Sigmoid colon (tissue), 7 donors: ENCODE results near the gene GFER. TPM values are rescaled to one million over a fixed set of nuclear protein-coding genes. Genes with fewer than 3 reads are reported as not detected.
A peak's percentile ranks its signal among the peaks of the same experiment; 100 is the strongest.

Experiments used
- DNase-seq: peaks from one replicate; pipeline ENCODE4 v3.0.0-alpha.2; 2019
- H3K27ac ChIP-seq, 4 donors: fragments of 200-600 bp; sonication (generic); one replicate each; pipeline ENCODE4 v1.5.1; 2016 to 2019; ENCODE audit warnings: mild to moderate bottlenecking in 1 of 4
- H3K27me3 ChIP-seq, 3 donors: fragments of 200-600 bp; sonication (generic); one replicate each; pipeline ENCODE4 v1.5.1; 2019; ENCODE audit warnings: mild to moderate bottlenecking in 1 of 3
- H3K36me3 ChIP-seq, 4 donors: fragments of 200-600 bp; sonication (generic); one replicate each; pipeline ENCODE4 v1.5.1; 2016 to 2019
- H3K4me1 ChIP-seq, 4 donors: fragments of 200-600 bp; sonication (generic); one replicate each; pipeline ENCODE4 v1.5.1; 2017 to 2019
- H3K4me3 ChIP-seq, 4 donors: fragments of 200-600 bp; sonication (generic); one replicate each; pipeline ENCODE4 v1.5.1; 2017 to 2019; ENCODE audit warnings: mild to moderate bottlenecking in 2 of 4, moderate library complexity in 1 of 4
- H3K9me3 ChIP-seq, 4 donors: fragments of 200-600 bp in 3 of 4; sonication (generic) in 3 of 4; one replicate each; pipeline versions ENCODE4 v1.5.1 to v1.6.1; 2013 to 2019
- EP300 ChIP-seq, 4 donors: sonication (generic); formaldehyde crosslinking; IDR thresholded peaks; one replicate each; pipeline ENCODE4 v1.6.1; 2017; ENCODE audit warnings: antibody characterized with exemption in 4 of 4
- POLR2A ChIP-seq, 2 donors: fragments of 450-650 bp; IDR thresholded peaks; one replicate each; pipeline ENCODE4 v1.6.1; 2016; ENCODE audit warnings: antibody characterized with exemption in 2 of 2, mild to moderate bottlenecking in 2 of 2, moderate library complexity in 2 of 2
- POLR2AphosphoS5 ChIP-seq, 4 donors: sonication (generic); formaldehyde crosslinking; IDR thresholded peaks; one replicate each; pipeline ENCODE4 v1.6.1; 2017; ENCODE audit warnings: antibody characterized with exemption in 4 of 4
- WGBS, 2 donors: extraction: QIAGEN DNeasy Blood & Tissue Kit; methylation state at CpG; one replicate each; pipeline ENCODE4 v1.1.7; 2013; 5-methylcytosine and 5-hydroxymethylcytosine counted together
- intact Hi-C: fragments of 100-400 bp; cut with DNase I; formaldehyde crosslinking; loops from one replicate; pipeline ENCODE4 v1.15.1; 2023
- polyA plus RNA-seq, 3 donors: library from polyadenylated mRNA; stranded (reverse); fragments of 200-250 nt; gene quantifications; one replicate each; pipeline ENCODE4 v1.2.3, GENCODE V29; 2013
- total RNA-seq, 4 donors: library from RNA; depleted of rRNA; stranded (reverse); fragments of >200 nt; gene quantifications; one replicate each; pipeline ENCODE4 v1.1.0, GENCODE V29; 2016
- TF ChIP-seq, protein P1 (sequence below), 4 experiments: fragments of 450-650 bp in 3 of 4; fragments of 200-600 bp in 1 of 4; IDR thresholded peaks; one replicate each; pipeline ENCODE4 v1.5.1; 2016 to 2019; ENCODE audit warnings: antibody characterized with exemption in 4 of 4, mild to moderate bottlenecking in 3 of 4, moderate library complexity in 2 of 4
- donor health status: healthy with polysubstance abuse.
- donor health status: Bipolar disorder and iron deficiency.
- donor health status: healthy.

GFER gene
- total and polyA plus RNA-seq, 7 donors: 17.5 to 125 (median 23.8) TPM

DNA sequence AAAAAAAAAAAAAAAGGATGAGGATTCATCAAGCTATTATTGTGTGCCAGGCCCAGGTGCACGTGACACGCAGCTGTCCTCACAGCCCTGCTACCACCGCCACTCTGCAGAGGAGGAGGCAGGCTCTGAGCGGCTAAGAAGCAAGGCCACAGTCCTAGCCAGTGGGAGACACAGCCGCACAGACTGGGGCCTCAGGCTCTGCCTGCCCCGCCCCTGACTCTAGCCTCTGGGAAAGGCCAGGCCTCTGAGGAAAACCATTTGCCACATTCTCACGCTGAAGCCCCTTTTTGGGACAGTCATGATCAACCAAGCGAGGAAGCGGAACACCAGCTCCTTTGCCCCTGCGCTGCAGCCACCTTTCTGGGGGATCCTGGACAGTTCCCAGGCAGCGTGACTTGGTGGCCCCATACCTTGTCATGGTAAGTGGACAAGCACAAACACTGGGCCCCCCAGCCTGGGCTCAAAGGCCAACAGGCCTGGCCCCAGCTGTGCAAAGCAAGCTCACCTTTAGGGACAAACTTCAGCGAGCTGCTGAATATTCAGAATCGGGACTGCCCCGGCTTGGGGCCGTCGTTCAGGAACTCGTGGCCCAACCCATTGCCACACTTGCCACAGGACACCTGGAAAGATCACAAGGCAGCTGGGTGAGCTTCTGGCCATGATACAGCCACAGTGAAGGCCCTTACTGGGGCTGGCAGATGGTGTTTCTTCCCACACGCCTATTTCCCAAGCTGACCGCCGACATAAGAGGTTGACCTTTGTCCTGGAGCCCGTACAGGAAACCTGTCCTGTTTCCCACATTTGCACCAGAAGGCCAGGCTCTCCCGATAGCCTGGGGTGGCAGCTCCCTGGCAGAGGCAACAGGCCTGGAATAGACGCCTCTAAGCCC, 43.5 kb upstream of the GFER start:
- WGBS, 2 donors: 31 to 72% methylated on average over 23 of the region's 23 CpGs
- peaks cover 0 to 30% (median 14%) of the 10 kb centered on the region in 4 donors for H3K4me1 ChIP-seq
- H3K27ac ChIP-seq: peak overlapping the region in 1 of 4 donors; percentile 88
- TF ChIP-seq, protein P1, sequence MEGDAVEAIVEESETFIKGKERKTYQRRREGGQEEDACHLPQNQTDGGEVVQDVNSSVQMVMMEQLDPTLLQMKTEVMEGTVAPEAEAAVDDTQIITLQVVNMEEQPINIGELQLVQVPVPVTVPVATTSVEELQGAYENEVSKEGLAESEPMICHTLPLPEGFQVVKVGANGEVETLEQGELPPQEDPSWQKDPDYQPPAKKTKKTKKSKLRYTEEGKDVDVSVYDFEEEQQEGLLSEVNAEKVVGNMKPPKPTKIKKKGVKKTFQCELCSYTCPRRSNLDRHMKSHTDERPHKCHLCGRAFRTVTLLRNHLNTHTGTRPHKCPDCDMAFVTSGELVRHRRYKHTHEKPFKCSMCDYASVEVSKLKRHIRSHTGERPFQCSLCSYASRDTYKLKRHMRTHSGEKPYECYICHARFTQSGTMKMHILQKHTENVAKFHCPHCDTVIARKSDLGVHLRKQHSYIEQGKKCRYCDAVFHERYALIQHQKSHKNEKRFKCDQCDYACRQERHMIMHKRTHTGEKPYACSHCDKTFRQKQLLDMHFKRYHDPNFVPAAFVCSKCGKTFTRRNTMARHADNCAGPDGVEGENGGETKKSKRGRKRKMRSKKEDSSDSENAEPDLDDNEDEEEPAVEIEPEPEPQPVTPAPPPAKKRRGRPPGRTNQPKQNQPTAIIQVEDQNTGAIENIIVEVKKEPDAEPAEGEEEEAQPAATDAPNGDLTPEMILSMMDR (IDR thresholded peaks at IDR 0.05): no peak
- TF ChIP-seq POLR2A (IDR thresholded peaks at IDR 0.05) (no peak), POLR2AphosphoS5 (IDR thresholded peaks at IDR 0.05) (no peak), EP300 (IDR thresholded peaks at IDR 0.05) (no peak)
- no peaks in the 10 kb centered on the region for H3K27me3 ChIP-seq
- H3K9me3 ChIP-seq: no peaks in the 10 kb centered on the region
- intact Hi-C loops: no loop called here
- no peak overlapping the region for H3K4me3 ChIP-seq
- peaks cover 0 to 43% (median 27%) of the 10 kb centered on the region in 4 donors for H3K36me3 ChIP-seq
- DNase-seq: no peak

DNA sequence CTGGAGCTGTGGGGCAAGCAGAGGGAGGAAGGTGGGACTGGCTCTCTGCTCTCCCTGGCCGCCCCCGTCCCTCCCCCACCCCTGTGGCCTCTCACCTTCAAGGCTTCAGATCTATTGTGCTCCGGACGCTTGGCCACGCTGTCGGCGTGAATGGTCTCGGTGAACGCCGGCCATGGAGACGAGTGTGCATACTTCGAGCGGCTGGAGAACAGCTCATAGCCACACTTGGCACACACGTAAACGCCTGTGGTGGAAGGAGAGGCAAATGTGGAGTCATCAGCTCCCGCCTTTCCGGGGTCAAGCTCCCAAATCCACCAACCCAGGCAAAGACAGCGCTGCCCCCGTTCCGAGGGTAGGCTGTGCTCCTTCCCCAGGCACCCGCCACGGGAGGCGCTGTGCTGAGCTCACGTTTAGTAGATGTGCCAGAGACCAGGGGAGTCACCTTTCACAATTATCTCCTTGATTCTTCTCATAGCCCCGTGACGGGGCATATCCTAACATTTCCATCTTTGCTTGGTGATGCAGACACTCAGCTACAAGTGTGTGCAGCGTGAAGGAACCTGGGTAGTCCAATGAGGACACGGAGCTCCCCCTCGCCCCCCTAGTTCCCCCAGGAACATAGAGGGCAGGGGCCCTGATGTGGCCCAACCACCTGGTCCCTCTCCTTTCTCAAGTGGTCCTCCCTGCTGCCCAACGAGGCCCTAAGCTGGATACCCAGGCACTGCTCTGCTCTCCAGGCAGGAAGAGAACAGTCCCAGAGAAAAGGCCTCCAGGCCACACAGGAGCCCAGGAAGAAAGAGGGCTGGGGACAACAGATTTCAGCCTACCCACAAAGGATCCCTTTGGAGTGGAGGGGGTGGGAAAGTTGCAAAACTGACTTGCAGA, 42.6 kb upstream of the GFER start:
- Histone ChIP-seq H3K9me3 (no peaks in the 10 kb centered on the region), H3K36me3 (peaks cover 0 to 43% (median 27%) of the 10 kb centered on the region in 4 donors), H3K27me3 (no peaks in the 10 kb centered on the region), H3K4me1 (peaks cover 0 to 30% (median 14%) of the 10 kb centered on the region in 4 donors), H3K27ac (peak overlapping the region; percentile 84 to 90 (median 87)), H3K4me3 (peak overlapping the region in 3 of 4 donors; percentile 78 to 95 (median 86))
- intact Hi-C loops: no loop called here
- TF ChIP-seq POLR2AphosphoS5 (IDR thresholded peaks at IDR 0.05): no peak
- no peak for TF ChIP-seq POLR2A (IDR thresholded peaks at IDR 0.05)
- 77 to 84% methylated on average over 30 of the region's 30 CpGs for WGBS, 2 donors
- DNase-seq: no peak

- 8 to 14% methylated on average over 17 of the region's 17 CpGs for WGBS, 2 donors
- H3K27ac ChIP-seq: peak overlapping the region; percentile 84 to 90 (median 87)
- no peaks in the 10 kb centered on the region for H3K9me3 ChIP-seq
- intact Hi-C loops: no loop called here
- DNase-seq: peak; percentile 75
- peaks cover 0 to 41% (median 27%) of the 10 kb centered on the region in 4 donors for H3K36me3 ChIP-seq
- peaks cover 0 to 30% (median 14%) of the 10 kb centered on the region in 4 donors for H3K4me1 ChIP-seq
- no peak for TF ChIP-seq POLR2A (IDR thresholded peaks at IDR 0.05)
- no peak for TF ChIP-seq EP300 (IDR thresholded peaks at IDR 0.05)
- TF ChIP-seq POLR2AphosphoS5 (IDR thresholded peaks at IDR 0.05): peak in 1 of 4 donors; percentile 16
- TF ChIP-seq, protein P1 (IDR thresholded peaks at IDR 0.05): no peak
- no peaks in the 10 kb centered on the region for H3K27me3 ChIP-seq
- H3K4me3 ChIP-seq: peak overlapping the region; percentile 78 to 95 (median 83)
These were observed 41.8 kb upstream of the GFER start for GRCh38 chr16:1942047-1942809.

DNA sequence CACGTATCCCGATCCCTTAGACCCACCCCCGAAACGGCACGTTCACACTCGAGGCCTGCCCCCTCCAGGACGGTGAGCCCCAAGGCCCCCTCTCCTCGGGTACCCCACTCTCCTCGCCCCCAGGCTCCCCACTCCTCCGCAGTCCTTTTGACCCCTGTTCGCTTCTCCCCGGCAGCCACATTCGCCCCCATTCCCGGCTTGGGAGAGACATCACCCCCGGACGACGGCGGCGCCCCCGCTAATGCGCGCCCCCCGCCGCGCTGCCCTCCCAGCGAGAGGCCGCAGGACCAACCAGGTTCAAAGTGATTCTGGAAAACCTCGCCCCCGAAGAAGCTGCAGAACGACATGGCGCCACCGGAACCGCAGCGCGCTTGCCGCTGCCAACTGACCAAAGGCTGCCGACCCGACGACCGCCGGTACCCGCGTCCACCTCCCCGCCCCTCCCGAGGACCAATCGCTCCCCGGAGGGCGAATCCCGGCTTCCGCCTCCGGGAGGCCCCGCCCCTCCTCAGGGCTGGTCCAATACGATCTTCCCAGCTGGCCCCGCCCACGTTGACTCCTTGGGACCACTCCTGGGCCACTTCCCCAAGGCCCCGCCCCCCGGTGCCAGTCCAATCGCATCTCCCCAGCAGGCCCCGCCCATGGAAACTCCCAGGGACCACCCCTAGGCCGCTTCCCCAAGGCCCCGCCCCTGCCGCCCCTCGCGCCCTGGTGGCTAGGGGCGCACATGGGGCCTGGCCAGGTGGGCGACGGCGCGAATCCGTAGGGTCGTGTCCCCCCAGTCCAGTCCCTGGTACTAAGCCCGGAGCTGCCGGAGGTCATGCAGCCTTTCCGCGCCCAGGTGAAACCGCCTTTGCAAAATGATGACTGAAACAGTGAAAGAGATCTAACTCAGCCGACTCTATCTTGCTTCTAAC, 40.9 kb upstream of the GFER start, which contains the start of gene MSRB1:
MSRB1 (minus strand) TSS at position 390 of the 917 bp plus-strand sequence; CDS start at position 347, 43 bp downstream.
- Histone ChIP-seq H3K27me3 (no peaks in the 10 kb centered on the region), H3K36me3 (peaks cover 0 to 32% (median 23%) of the 10 kb centered on the region in 4 donors), H3K4me3 (peak within 1 kb of the TSS; percentile 78 to 95 (median 83)), H3K4me1 (peaks cover 0 to 30% (median 14%) of the 10 kb centered on the region in 4 donors), H3K9me3 (no peaks in the 10 kb centered on the region), H3K27ac (peak within 1 kb of the TSS; percentile 84 to 90 (median 87))
- peak; percentile 100 for DNase-seq
- TF ChIP-seq EP300 (IDR thresholded peaks at IDR 0.05) (no peak), POLR2AphosphoS5 (IDR thresholded peaks at IDR 0.05) (peak; percentile 96 to 99 (median 98)), POLR2A (IDR thresholded peaks at IDR 0.05) (peak; percentile 93 to 95)
- intact Hi-C loops: no loop called here
- WGBS, 2 donors: 1% methylated on average over 77 of the region's 77 CpGs
